Measurements from ENCODE around the gene PPP2R3B. TPM values are rescaled to one million over a fixed set of nuclear protein-coding genes. Genes with fewer than 3 reads are reported as not detected.

The PPP2R3B gene
- total RNA-seq, 1 donor from 2014 or later: 16.3 TPM

DNA sequence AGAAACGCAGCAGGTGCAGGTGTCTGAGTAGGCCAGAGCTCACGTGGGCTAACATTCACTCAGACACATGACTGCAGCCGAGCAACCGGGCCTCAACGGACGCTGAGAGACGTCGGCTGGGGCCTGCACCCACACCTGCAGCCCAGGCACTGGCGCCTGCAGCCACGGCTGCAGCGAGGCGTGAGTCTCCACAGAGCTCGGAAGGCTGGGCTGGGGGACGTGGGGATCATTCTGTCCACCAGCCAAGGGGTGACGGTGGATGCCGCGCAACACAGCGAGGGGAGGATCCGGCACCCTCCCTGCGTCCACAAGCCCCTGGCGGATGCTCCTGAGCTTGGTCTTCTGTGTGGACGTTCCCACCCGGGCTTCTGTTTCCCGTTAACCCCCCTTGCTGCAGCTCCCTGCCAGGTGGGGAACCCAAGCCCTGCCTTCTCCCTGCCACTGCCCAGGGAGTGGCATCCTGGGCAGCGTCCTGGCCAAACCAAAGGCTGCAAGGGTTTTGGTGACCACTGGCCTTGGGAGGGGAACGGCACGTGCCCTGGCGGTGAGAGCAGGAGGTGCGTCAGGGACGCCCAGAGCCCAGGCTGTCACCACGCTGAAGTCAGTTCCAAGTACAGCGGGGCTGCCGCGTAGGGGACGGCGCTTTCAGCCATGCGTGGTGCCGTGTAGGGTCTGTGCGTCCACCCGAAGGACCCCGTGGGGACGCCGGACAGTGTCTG is 16.3 kb downstream of the PPP2R3B start:
- no peak for DNase-seq

DNA sequence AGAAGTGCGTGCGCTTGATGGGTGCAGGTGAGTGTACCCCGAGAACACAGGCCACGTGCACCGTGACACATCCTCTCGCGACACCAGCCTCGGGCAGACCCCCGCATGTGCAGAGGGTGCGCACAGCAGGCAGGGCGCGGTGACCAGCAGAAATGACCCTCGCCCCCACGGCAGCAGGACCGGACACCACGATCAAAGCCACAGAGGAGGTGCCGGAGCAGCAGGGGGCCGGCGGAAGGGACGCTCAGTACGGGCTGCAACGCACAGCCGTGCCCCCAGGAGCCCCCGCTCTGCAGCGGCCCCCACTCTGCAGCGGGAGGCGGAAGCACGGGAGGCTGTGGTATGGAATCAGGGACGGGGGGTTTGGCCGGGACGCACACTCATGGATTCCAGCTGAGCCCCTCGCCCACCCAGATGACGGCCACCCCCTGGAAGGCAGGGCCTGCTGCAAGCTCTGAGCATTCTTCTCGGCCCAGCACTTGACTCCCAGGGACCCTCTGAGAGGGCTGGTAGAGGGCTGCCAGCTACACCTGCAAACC is 17.1 kb downstream of the PPP2R3B start:
- no peak for DNase-seq

GRCh38 chrX:368811-369562 is 17.7 kb downstream of the PPP2R3B start:
- DNase-seq: no peak

- no peak for DNase-seq
Observed at GRCh38 chrX:367866-368265, 18.8 kb downstream of the PPP2R3B start.

GRCh38 chrX:367349-367748 is 19.4 kb downstream of the PPP2R3B start:
- DNase-seq: no peak

DNA sequence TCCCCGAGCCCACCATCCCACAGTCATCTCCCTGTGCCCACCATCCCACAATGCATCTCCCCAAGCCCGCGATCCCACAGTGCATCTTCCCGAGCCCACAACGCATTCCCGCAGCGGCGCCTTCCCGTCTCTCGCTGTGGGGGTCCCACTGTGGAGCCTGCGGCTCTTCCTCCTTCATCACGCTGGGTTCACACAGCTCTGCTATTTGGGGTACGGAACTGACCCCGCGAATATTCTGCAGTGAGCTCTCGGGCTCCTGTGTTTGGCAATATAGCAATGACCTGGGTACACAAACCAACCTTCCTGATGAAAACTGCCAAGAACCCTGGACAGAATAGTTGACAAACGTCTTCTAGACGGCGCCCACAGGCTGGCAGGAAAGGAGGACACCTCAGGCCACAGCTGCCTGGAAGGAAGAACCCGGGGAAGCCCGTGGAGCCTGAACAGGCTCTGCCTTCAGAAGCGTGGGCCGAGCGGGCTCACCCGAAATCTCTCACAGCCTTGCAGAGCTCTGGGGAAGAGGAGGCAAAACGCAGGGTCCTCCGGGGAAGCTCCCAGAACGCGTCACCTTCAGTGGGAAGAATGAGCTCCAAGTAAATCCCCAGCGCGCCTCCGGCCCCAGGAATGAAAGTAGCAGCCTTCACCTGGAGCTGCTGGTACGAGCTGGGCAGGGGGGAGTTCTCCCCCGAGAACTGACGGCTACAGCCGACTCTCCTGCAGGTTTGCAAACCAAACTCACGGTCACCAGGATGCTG is 22.9 kb downstream of the PPP2R3B start:
- DNase-seq: no peak

GRCh38 chrX:362937-363620 is 23.6 kb downstream of the PPP2R3B start:
- no peak for DNase-seq

GRCh38 chrX:362351-362750 is 24.4 kb downstream of the PPP2R3B start:
- DNase-seq: no peak

DNA sequence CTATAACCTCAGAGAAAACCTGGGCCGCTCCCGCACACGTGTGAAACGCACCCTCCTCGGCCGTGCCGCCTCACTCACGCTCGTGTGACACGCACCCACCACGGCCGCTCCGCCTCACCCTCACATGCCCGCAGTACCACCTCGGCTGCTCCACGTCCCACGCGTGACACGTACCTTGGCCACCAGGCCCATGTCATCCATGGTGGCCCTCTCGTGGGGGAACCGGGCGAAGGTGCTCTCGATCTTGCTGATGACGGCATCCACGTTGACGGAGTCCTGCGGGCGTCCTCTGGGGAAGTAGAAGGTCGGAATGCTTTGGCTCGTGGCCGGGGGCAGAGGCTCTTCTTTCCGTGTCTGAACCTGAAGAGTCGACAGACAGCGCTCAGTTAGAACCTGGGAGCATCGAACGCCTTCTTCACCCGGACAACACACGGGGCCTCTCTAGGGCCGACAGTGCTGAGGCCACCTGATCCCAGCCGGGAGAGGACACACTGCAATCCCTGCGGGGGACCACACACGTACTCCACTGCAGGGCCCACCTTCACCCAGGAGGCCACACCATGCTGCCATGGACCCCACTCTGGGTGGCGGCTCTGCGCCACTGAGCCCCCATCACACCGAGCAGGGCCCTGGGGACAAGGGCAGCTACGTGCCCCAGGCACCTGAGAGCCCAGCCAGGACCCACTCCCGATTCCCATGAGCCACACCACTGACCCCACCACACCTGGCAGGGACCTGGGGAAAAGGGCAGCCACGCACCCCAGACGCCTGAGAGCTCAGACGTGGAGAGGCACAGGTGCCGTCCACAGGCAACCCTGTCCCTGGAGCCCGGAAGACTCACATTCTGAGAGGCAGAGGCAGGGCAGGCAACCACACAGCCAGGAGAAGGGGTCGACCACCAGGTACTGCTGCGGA is 25.2 kb downstream of the PPP2R3B start:
- no peak for DNase-seq

DNA sequence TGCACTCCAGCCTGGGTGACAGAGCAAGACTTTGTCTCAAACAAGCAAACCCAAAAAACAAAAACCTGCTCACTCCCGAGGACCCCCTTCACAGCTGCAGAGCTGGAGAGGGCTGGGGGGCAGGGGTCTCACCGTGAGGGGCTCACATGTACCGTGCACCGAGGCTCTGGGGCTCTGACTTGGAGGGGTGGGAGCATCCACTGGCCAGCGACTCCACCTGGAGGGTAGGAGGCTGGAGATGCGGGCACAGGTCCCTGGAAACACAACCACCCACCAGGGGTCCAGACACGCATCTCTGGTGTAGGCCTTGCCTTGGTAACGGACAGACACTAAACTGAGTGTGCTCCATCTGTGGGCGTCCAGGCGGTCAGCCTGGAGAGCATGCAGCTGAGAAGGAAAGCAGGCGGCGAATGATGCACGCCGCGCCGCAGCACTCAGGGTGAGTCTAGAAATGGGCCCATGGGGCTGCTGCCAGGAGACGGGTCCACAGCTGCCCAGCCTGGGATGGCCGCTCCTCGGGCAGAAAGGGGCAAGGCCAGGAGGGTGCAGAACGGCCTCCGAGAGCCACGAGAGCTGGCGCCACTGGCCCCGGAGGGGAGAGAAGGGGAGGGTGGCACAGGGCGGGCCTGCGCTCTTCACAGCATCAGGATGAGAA is 26.1 kb downstream of the PPP2R3B start:
- no peak for DNase-seq

DNA sequence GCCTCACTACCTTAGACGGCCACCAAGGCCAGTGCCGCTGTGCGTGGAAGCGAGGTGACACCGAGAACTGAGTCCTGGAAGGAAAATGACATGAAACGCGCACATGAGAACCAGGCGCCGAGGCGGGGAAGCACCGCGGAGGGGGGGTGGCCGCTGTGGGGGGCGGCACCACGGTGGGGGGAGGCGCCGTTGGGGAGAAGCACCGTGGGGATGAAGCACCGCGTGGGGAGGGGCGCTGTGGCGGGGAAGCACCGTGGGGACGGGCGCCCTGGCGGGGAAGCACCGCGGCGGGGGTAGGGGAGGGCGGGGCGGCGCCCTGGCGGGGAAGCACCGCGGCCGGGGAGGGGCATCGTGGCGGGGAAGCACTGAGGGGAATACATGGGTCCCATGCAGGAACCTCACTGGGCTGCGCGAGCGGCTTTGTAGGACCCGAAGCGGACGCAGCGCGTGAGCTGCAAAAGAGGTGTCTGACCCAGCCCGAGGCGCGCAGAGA is 28.0 kb downstream of the PPP2R3B start:
- DNase-seq: no peak

- DNase-seq: peak; percentile 92
Observed at GRCh38 chrX:357693-358471, 28.8 kb downstream of the PPP2R3B start.

DNA sequence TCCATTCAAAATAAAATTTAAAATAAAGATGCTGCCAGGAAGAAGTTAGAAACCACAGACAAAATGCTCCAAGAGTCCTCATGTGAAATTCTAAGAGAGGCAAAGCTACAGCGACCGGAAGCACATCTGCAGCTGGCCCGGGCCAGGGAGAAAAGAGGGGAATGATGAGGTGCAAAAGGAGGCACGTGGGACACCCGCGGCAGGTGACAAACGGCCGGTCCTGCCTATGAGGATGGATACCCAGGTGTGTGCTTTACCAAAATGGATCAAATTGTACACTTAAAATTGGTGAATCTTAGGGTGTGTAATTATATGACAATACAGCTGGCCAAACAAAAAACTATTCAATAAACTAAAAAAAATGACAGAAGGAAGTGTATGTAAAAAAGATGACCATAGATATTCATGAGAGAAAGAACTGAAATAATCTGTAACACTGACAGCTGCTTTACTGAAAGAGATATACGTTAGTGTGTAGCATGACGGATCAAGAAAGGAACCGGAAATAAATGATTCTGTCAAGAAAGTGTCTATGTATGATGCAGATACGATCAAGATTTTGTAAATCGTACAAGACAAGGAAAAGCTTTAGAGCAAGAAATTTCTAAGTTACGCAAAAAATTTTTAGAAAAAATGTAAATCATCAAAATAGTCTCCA is 29.5 kb downstream of the PPP2R3B start:
- DNase-seq: no peak

GRCh38 chrX:356385-357034 is 30.2 kb downstream of the PPP2R3B start:
- DNase-seq: no peak

DNA sequence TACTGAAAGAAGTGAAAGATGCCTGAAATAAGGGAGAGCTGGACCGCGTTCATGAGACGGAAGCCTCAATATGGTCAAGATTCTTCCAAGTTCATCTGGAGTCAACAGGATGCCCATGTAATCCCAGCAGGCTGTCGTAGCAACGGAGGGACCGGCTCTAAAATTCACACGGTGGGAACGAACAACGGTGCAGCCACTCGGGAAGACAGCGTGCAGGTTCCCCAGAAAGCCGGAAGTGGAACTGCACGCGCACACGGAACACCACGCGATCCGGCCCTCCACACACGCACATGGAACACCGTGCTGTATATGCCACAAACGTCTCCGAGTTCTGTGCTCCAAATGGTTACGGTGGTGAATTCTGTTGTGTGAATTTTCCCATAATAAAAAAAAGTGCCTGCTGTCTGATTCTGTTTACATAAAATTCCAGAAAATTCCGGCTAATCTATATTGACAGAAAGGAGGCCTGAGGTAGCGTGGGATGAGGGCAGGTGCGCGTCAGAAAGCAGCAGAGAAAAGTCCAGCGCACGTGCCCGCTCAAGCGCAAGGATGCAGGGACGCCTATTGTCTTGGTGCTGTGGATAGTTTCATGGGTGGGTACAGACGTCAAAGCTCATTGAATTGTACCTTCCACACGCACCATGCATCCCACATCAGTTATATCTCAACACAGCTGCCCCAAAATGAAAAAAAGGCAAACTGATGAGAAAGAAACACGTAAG is 31.2 kb downstream of the PPP2R3B start:
- no peak for DNase-seq

DNA sequence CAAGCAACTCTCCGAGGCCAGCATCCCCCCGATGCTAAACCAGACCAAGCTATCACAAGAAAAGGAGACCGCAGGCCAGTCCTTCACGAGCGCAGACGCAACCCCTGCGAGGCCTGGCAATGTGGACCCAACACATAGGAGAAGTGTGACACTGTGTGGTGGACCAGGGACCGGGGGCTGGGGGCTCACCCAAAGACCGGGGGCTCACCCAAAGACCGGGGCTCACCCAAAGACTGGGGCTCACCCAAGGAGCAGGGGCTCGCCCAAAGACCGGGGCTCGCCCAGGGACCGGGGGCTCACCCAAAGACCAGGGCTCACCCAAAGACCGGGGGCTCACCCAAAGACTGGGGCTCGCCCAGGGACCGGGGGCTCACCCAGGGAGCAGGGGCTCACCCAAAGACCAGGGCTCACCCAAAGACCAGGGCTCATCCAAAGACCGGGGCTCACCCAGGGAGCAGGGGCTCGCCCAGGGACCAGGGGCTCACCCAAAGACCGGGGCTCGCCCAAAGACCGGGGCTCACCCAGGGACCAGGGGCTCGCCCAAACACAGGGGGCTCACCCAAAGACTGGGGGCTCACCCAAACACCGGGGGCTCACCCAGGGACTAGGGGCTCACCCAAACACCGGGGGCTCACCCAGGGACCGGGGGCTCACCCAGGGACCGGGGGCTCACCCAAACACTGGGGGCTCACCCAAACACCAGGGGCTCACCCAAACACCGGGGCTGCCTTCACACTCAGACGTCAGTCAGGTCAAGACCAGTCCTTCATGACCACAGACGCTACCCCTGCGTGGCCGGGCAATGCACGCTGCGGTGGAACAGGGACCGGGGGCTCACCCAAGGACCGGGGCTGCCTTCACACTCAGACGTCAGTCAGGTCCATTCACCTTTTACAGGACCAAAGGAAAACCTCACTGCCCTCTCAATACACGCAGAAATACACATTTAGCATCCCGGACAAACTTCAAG is 32.9 kb downstream of the PPP2R3B start:
- no peak for DNase-seq

All from dermis blood vessel endothelial cell (primary cell).